Glutamatergic neuron (in vitro differentiated cells): ENCODE results near the gene RNF8. TPM values are rescaled to one million over a fixed set of nuclear protein-coding genes. Genes with fewer than 3 reads are reported as not detected.

ENCODE experiments used
- DNase-seq: peaks from one replicate; pipeline ENCODE4 v3.0.0; 2022
- H3K27ac Mint-ChIP-seq: one replicate; pipeline ENCODE4 v1.8.0; 2020; ENCODE audit warnings: mild to moderate bottlenecking, mixed read lengths, inconsistent platforms; ENCODE audit not compliant: unreplicated experiment
- H3K27me3 Mint-ChIP-seq: one replicate; pipeline ENCODE4 v1.8.0; 2020; ENCODE audit warnings: mild to moderate bottlenecking, moderate library complexity, mixed read lengths, inconsistent platforms; ENCODE audit not compliant: unreplicated experiment
- H3K36me3 Mint-ChIP-seq: one replicate; pipeline ENCODE4 v1.8.0; 2020; ENCODE audit warnings: mild to moderate bottlenecking, mixed read lengths, inconsistent platforms; ENCODE audit not compliant: unreplicated experiment
- H3K4me1 Mint-ChIP-seq: one replicate; pipeline ENCODE4 v1.8.0; 2020; ENCODE audit warnings: mild to moderate bottlenecking, low read depth, mixed read lengths, inconsistent platforms; ENCODE audit not compliant: unreplicated experiment
- H3K4me3 Mint-ChIP-seq: one replicate; pipeline ENCODE4 v1.8.0; 2020; ENCODE audit warnings: mild to moderate bottlenecking, mixed read lengths, inconsistent platforms; ENCODE audit not compliant: unreplicated experiment
- H3K9me3 Mint-ChIP-seq: one replicate; pipeline ENCODE4 v1.8.0; 2020; ENCODE audit warnings: mild to moderate bottlenecking, moderate library complexity, mixed read lengths, inconsistent platforms; ENCODE audit not compliant: unreplicated experiment
- total RNA-seq: library from RNA; stranded (reverse); fragmentation: NEBNext Ultra II Directional; extraction: Animal tissue kit (Norgen Biotek cat#: 25700); gene quantifications from one replicate; pipeline ENCODE4 v1.2.1, GENCODE V29; 2021; ENCODE audit not compliant: unreplicated experiment
- TF ChIP-seq, protein P1 (sequence below): fragments of 200-600 bp; sonication (generic); IDR thresholded peaks from one replicate; pipeline ENCODE4 v1.5.0; 2021; ENCODE audit not compliant: partially characterized antibody, unreplicated experiment

Gene RNF8
- total RNA-seq, 1 donor from 2014 or later = 21.0 TPM

DNA sequence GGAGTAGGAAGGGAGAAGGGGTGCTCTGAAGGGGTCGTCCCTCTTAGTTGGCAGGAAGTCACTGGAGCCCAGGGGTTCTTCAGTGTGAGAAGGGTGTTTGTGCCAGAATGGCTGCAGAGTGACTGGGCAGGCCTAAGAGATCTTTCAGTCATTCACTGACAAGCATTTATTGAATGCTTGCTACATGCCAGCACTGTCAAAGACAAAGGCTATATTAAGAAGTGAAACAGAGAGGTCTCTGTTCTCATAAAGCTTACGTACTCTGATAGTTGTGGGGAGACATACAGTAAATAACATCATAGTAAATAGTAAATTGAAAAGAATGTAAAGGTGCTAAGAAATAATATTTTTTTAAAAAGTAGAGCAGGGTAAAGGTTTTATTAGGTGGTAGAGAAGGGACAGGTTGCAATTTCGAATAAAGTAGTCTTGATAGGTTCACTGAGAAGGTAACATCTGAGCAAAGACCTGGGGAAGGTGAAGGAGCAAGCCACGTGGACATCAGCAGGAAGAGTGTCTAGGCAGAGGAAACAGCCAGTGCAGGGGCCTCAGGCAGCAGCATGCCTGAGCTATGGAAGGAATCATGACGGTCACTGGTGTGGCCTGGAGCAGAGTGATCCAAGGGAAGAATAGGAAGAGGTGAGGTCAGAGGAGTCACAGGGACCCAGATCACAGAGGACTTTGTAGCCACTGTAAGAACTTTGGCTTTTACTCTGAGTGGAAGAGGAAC, 36.3 kb upstream of the RNF8 start:
- Mint-ChIP-seq H3K27ac (no peak overlapping the region), H3K4me1 (peaks cover 13% of the 10 kb centered on the region), H3K4me3 (no peak overlapping the region), H3K36me3 (no peaks in the 10 kb centered on the region), H3K9me3 (no peaks in the 10 kb centered on the region), H3K27me3 (no peaks in the 10 kb centered on the region)
- TF ChIP-seq, protein P1, sequence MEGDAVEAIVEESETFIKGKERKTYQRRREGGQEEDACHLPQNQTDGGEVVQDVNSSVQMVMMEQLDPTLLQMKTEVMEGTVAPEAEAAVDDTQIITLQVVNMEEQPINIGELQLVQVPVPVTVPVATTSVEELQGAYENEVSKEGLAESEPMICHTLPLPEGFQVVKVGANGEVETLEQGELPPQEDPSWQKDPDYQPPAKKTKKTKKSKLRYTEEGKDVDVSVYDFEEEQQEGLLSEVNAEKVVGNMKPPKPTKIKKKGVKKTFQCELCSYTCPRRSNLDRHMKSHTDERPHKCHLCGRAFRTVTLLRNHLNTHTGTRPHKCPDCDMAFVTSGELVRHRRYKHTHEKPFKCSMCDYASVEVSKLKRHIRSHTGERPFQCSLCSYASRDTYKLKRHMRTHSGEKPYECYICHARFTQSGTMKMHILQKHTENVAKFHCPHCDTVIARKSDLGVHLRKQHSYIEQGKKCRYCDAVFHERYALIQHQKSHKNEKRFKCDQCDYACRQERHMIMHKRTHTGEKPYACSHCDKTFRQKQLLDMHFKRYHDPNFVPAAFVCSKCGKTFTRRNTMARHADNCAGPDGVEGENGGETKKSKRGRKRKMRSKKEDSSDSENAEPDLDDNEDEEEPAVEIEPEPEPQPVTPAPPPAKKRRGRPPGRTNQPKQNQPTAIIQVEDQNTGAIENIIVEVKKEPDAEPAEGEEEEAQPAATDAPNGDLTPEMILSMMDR = no peak
- DNase-seq = no peak

GRCh38 chr6:37319156-37319555, 34.6 kb upstream of the RNF8 start:
- Mint-ChIP-seq H3K36me3 (no peaks in the 10 kb centered on the region), H3K9me3 (no peaks in the 10 kb centered on the region), H3K27ac (no peak overlapping the region), H3K4me1 (peaks cover 15% of the 10 kb centered on the region), H3K4me3 (no peak overlapping the region), H3K27me3 (no peaks in the 10 kb centered on the region)
- TF ChIP-seq, protein P1 = no peak
- DNase-seq = no peak

DNA sequence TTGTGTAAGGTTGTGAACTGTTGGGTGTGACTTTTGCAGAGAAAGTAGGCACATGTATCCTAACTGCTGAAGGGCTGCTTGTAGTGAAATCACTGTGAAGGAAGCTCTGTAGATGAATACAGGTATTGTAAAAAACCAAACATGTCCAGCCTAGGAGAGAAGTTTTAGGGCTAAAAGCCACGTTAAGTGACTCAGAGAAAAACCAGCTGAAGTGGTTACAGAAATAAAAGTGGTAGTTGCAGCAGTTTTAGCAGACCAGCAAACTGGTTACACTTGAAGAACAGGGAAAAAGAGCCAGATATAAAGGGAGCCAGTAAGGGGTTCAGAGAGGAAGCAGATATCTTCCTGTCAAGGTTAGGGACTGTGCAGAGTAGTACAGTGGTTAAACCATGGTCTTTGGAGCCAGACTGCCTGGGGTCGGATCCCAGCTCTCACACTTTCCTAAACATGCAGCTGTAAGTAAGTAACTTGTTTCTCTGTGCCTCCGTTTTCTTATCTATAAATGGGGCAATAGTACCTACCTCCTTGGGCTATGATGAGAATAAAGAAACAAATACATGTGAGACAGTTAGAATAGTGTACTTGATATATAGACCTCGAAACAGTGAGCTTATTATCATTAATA, 33.8 kb upstream of the RNF8 start:
- H3K36me3 Mint-ChIP-seq = no peaks in the 10 kb centered on the region
- peaks cover 15% of the 10 kb centered on the region for H3K4me1 Mint-ChIP-seq
- no peak overlapping the region for H3K4me3 Mint-ChIP-seq
- DNase-seq = no peak
- TF ChIP-seq, protein P1 = no peak
- H3K27me3 Mint-ChIP-seq = no peaks in the 10 kb centered on the region
- no peaks in the 10 kb centered on the region for H3K9me3 Mint-ChIP-seq
- no peak overlapping the region for H3K27ac Mint-ChIP-seq

- no peak overlapping the region for H3K27ac Mint-ChIP-seq
- no peak overlapping the region for H3K4me3 Mint-ChIP-seq
- H3K9me3 Mint-ChIP-seq = peaks cover 2% of the 10 kb centered on the region
- no peaks in the 10 kb centered on the region for H3K36me3 Mint-ChIP-seq
- TF ChIP-seq, protein P1 = no peak
- peak; percentile 41 for DNase-seq
- H3K4me1 Mint-ChIP-seq = peaks cover 16% of the 10 kb centered on the region
- no peaks in the 10 kb centered on the region for H3K27me3 Mint-ChIP-seq
Measured at GRCh38 chr6:37320646-37321045, 33.1 kb upstream of the RNF8 start.

DNA sequence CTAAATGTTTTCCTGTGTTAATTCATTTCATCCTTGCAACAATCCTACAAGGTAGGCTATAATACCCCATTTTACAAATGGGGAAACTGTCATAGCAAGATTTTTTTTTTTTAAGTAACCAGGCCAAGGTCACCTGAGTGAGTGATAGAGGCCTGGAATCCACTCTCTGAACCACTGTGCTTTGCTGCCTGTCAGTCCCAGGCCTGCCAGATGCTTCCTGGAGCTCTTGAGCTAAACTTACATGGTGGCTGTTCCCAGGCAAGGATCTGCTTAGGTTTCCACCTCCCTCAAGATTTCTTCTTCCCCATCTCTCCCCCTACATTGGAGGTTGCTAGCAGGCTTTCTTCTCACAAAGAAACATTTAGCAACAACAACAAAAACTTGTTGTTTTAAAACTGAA, 32.7 kb upstream of the RNF8 start:
- TF ChIP-seq, protein P1 = no peak
- Mint-ChIP-seq H3K27ac (no peak overlapping the region), H3K4me1 (peaks cover 18% of the 10 kb centered on the region), H3K9me3 (peaks cover 2% of the 10 kb centered on the region), H3K36me3 (no peaks in the 10 kb centered on the region), H3K4me3 (no peak overlapping the region), H3K27me3 (no peaks in the 10 kb centered on the region)
- no peak for DNase-seq
